ENCODE measurements around the gene MAPK6.
"Not testable (repeated sequence)": the region's sequence is repeated elsewhere in the genome, so short reads cannot be mapped to it uniquely, and the experiment has no call there.

Gene MAPK6

GRCh38 chr15:52080031-52080430 is 61.0 kb downstream of the MAPK6 start:
- no peak for DNase-seq (ENCODE audit: low read depth in 2 of 2)

DNA sequence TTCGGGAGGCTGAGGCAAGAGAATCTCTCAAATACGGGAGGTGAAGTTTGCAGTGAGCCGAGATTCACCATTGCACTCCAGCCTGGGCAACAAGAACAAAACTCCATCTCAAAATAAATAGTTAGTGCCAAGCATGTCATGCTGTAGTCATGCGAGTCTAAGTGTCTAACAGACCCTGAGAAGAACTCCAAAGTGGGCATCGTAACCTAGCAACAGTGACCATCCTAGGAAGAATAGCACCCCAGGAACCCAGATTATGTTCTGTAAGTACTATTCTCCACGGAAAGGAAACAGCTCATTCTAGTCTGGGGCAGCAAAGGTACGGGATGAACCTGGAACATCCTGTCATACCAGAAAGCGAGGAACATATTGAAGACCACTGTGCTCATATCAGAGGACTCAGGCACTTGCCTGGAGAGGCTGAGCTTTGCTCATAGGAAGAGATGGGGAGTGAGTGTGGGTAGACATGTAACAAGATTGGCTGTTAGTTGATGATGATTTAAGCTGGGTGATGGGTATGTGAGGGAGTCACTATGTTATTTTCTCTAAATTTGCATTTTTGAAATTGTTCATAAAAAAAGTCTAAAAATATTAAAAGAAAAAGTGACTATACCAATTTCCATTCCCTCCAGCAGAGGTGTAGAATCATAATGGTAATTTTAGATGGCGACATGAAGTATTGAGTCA is 61.8 kb downstream of the MAPK6 start:
- DNase-seq (ENCODE audit: low read depth in 2 of 2): no peak

DNA sequence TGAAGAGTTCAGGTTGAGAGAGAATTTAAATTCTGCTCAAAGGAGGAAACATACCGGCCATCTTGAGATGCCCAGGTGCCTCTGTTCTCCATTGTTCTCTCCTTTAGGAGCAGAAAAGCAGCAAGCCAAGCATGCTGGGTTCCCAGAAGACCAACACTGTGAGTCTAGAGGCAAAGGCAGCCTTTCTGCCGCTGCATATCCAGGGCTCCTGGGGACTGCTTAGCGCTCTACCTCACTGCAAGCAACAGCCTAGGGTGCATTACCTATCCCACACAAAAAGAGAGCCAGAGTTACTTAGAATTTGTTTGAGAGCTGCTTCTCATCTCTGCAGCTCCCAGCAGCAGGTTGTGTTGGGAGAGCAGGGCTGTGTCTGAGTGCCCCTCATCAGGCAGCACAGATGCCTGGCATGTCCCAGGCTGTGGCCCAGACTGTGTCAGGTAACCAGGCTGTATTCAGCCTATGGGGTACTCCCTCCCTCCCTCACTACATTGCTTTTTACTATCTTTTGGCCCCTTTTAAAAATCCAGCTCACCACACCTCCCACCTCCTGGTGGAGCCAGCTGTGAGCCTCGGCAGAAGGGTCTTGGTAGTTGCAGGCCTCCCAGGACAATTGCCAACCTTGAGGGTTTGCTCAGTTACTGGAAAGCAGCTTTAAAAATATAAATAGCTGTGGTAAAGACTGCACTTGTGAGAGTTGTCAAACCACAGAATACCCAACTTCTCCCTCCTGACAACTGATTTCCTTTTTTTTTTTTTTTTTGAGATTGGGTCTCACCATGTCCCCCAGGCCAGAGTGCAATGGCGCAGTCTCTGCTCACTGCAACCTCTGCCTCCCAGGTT is 63.4 kb downstream of the MAPK6 start:
- DNase-seq (ENCODE audit: low read depth in 2 of 2): no peak

DNA sequence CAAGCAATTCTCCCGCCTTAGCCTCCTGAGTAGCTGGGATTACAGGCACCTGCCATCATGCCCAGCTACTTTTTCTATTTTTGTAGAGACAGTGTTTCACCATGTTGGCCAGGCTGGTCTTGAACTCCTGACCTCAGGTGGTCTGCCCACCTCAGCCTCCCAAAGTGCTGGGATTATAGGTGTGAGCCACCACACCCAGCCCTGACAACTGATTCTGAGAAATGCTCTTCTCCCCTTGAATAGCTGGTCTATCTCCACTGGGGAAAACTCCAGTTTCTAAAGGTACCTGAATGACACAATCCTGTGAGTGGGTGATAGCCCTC is 64.0 kb downstream of the MAPK6 start:
- not testable (repeated sequence) for DNase-seq (ENCODE audit: low read depth in 2 of 2)

GRCh38 chr15:52083603-52084002 is 64.6 kb downstream of the MAPK6 start:
- no peak for DNase-seq (ENCODE audit: low read depth in 2 of 2)

GRCh38 chr15:52085299-52085698 is 66.3 kb downstream of the MAPK6 start:
- no peak for DNase-seq (ENCODE audit: low read depth in 2 of 2)

DNA sequence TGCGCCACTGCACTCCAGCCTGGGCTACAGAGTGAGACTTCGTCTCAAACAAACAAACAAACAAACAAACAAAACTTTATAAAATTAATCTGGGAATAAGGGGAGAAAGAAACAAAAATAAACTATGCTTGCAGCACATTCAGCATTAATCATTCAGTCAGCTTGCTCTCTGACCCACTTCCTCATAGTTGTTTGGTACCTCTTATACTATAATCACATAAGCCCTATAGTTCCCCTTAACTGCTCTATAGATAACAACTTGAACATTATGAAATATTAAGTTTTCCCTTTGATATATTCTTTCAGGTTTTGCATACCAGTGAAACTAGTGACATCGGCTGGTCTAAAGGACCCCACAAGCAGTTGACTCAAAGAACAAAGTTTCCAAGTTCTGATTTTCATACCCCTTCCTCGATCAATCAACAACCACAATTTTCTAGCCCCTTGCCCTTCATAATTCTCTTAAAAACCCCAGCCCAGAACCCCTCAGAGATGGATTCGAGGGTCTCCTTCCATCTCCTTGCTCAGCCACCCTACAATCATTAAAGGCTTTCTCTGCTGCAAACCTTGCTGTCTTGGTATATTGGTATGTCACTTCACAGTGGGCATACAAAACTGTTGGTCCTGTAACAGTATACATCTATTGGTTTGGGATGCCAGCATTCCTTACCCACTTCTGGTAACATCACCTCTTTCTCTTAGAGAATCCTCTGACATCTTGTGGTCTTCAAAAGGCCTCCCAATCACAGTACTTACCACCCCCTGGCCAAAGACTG is 67.2 kb downstream of the MAPK6 start:
- no peak for DNase-seq (ENCODE audit: low read depth in 2 of 2)

DNA sequence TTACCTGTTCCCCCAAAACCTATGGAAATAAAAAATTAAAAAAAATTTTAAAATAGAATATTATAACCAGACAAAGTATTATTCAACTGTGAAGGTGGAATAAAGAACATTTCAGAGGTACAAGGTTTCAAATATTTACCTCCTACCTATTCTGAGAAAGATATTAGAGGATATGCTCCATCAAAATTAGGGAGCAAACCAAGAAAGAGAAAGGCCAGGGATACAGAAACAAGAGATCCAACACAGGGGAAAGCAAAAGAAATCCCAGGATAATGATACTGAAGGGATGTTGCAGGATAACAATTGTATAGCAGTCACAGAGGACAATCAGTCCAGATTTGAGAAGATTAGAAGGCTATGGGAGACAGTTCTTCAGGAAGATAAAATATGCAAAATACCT is 71.2 kb downstream of the MAPK6 start:
- DNase-seq (ENCODE audit: low read depth in 2 of 2): no peak

GRCh38 chr15:52093167-52093538 is 74.1 kb downstream of the MAPK6 start:
- no peak for DNase-seq (ENCODE audit: low read depth in 2 of 2)

- DNase-seq (ENCODE audit: low read depth in 2 of 2): no peak
Measured at GRCh38 chr15:52093539-52094510, 74.8 kb downstream of the MAPK6 start.

- no peak for DNase-seq (ENCODE audit: low read depth in 2 of 2)
Measured at GRCh38 chr15:52094811-52095584, 76.0 kb downstream of the MAPK6 start.

GRCh38 chr15:52095597-52096262 is 76.7 kb downstream of the MAPK6 start:
- DNase-seq (ENCODE audit: low read depth in 2 of 2): no peak

GRCh38 chr15:52096536-52096935 is 77.5 kb downstream of the MAPK6 start:
- DNase-seq (ENCODE audit: low read depth in 2 of 2): not testable (repeated sequence)

DNA sequence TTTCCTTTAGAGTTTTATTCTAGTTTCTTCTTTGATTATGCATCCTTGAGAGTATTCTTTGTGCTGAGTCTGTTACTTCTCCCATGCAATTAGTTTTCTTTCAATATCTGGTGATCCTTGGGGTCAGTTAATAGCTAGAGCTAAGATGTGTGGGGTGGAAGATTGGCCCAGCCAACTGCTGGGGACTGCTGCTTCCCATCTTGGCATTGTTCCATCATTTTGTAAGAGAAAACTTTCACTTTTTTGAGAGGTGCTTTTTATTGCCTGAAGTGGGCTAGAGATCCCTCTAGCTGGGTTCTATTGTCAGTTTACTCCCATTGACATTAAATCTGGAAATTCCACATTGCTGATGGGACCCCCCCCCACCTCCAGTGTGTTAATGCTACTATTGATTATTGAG is 78.2 kb downstream of the MAPK6 start:
- no peak for DNase-seq (ENCODE audit: low read depth in 2 of 2)

- no peak for DNase-seq (ENCODE audit: low read depth in 2 of 2)
Measured at GRCh38 chr15:52098323-52098722, 79.3 kb downstream of the MAPK6 start.

- DNase-seq (ENCODE audit: low read depth in 2 of 2): no peak
Measured at GRCh38 chr15:52099651-52100272, 80.7 kb downstream of the MAPK6 start.

DNA sequence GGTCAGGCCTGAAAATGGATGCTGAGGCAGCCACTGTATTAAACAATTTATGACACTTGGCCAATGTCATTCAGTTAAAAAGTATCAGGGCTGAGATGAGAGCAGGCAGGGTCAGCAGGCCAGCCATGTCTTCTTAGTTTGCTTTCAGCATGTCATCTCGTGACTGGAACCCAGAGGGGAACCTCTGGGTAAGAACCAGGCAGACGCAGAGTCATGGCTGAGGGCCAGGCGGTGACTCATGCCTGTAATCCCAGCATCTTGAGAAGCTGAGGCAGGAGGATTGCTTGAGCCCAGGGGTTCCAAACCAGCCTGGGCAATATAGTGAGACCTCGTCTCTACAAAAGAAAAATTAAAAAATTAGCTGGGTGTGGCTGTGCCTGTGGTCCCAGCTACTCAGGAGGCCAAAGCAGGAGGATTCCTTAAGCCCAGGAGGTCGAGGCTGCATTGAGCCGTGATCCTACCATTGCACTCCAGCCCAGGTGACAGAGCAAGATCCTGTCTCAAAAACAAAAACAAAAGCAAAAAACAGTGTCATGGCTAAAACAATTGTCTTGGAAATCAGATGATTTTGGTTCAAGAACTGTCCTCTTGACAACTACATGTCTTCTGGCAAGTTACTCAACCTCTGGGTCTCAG is 81.9 kb downstream of the MAPK6 start:
- no peak for DNase-seq (ENCODE audit: low read depth in 2 of 2)

GRCh38 chr15:52101542-52102323 is 82.7 kb downstream of the MAPK6 start:
- DNase-seq (ENCODE audit: low read depth in 2 of 2): no peak
